SIG-M5 treated with dmso at 0.1 percent for 504 hours (cell line): ENCODE data around the gene CMTM6.
"Not testable (repeated sequence)": the region's sequence is repeated elsewhere in the genome, so short reads cannot be mapped to it uniquely, and the experiment has no call there.

Source experiments
- DNase-seq: peaks from one replicate; lab custom pipeline; 2025; ENCODE audit not compliant: unreplicated experiment; lab: John Stamatoyannopoulos, UW

Gene CMTM6

GRCh38 chr3:32502118-32502945 is at the start of gene CMTM6:
CMTM6 (minus strand) TSS chr3:32502852; CDS start chr3:32502745, 107 bp downstream.
- peak; percentile 84 for DNase-seq

- no peak for DNase-seq
Observed at GRCh38 chr3:32552013-32552412, 49.4 kb upstream of the CMTM6 start.

DNA sequence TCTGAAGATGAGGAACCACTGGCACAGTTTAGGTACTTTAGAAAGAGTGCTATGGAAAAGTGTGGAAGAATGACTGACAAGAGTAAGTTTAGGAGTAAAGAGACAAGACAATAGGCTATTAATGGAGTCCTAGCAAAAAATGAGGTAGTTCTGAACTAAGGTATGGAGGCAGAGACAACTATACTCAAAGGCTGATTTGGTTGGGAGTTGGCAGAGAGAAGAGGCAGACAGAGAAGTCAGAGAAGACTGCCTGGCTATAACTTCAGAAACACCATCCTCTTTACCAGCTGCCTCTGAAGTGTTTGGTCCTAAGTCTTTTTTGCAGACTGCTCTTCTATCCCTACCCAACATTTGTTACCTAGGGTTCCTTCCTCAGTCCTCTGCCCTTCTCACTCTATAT is 48.8 kb upstream of the CMTM6 start:
- no peak for DNase-seq

DNA sequence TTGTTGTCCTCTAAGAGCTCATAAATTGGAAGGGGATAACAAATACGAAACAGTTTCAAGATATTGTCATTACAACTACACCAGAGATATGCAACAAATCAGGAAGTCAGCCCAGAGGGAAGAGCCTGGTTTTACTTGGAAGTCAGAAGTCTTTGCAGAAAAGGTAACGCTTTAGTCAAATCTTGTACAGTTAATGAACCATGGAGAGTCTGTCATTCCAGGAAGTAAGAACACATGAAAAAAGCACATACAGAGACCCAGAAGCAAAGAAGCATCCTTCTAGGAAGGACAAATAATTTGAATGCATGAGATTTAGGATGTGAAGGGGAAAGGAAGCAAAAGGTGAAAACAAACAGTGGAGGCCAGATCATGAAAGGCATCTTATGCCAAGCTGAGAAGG is 48.4 kb upstream of the CMTM6 start:
- no peak for DNase-seq

- no peak for DNase-seq
Observed at GRCh38 chr3:32545305-32545704, 42.7 kb upstream of the CMTM6 start.

GRCh38 chr3:32544894-32545293 is 42.2 kb upstream of the CMTM6 start:
- no peak for DNase-seq

GRCh38 chr3:32542807-32543206 is 40.2 kb upstream of the CMTM6 start:
- no peak for DNase-seq

- no peak for DNase-seq
Observed at GRCh38 chr3:32540899-32541298, 38.2 kb upstream of the CMTM6 start.

- no peak for DNase-seq
Observed at GRCh38 chr3:32532434-32532833, 29.8 kb upstream of the CMTM6 start.

DNA sequence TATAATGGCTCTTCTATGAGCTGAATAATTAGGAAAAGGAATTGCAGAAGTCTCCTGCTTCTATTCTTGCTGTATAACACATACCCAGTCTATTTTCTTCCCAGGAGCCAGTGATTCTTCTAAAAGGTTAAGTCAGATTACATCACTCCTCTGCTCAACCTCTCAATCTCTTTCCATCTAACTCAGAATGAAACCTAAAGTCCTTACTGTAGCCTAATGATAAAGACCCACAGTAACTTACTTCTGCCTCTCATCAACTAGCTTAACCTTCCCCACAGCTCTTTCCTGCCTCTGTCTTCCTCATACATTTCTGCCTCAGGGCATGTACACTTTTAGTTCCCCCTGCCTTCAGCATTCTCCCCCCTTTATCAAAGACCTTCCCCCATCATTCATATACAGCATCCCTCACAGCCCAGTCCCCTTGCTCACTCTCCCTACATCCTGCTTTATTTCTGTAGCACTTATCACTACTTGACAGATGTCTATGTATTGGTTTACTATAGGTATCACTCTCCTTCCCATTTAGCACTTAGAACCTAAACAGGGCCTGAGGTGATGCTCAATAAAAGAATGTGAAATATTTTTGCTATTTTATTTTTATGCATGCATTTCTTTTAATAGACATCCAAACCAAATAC is 28.5 kb upstream of the CMTM6 start:
- peak; percentile 22 for DNase-seq

DNA sequence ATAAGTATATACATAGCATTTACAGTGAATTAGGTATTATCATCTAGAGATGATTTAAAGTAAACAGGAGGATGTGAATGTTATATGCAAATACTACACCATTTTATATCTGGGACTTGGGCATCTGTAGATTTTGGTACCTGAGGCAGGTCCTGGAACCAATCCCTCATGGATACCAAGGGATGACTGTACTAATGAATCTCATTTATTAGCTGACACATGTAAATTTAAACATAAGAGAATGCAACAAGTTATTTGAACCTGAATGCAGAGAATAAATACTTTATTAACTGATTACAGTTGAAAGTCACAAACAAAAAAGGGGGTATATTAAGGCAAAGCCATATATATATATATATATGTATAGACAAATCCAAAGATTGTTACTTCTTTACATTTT is 23.1 kb upstream of the CMTM6 start:
- DNase-seq, result no peak

GRCh38 chr3:32522682-32523081 is 20.0 kb upstream of the CMTM6 start:
- no peak for DNase-seq

- DNase-seq, result not testable (repeated sequence)
Observed at GRCh38 chr3:32518921-32519320, 16.3 kb upstream of the CMTM6 start.

DNA sequence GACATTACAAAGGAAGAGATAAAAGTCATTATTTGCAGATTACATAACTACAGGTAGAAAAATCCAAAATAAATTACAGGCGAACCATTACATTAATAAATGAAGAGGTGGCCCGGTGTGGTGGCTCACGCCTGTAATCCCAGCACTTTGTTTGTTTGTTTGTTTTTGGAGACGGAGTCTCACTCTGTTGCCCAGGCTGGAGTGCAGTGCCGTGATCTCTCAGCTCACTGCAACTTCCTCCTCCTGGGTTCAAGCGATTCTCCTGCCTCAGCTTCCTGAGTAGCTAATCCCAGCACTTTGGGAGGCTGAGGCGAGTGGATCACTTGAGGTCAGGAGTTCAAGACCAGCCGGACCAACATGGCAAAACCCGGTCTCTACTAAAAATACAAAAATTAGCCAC is 14.1 kb upstream of the CMTM6 start:
- not testable (repeated sequence) for DNase-seq

DNA sequence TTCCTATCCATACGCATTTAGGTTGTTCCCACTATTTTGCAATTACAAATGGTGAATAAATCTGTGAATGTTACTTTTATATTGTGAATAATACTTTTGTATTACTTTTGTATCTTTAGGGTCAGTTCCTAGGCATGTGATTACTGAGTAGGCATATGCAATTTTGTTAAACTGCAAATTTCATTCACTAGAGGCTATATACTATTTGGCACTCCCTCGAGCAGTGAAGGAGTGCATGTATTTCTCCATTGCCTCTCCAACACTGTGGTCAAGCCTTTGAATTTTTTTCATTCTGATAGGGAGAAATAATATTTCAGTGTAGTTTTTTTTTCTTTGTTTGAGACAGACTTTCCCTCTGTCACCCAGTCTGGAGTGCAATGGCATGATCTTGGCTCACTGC is 8.4 kb upstream of the CMTM6 start:
- no peak for DNase-seq

DNA sequence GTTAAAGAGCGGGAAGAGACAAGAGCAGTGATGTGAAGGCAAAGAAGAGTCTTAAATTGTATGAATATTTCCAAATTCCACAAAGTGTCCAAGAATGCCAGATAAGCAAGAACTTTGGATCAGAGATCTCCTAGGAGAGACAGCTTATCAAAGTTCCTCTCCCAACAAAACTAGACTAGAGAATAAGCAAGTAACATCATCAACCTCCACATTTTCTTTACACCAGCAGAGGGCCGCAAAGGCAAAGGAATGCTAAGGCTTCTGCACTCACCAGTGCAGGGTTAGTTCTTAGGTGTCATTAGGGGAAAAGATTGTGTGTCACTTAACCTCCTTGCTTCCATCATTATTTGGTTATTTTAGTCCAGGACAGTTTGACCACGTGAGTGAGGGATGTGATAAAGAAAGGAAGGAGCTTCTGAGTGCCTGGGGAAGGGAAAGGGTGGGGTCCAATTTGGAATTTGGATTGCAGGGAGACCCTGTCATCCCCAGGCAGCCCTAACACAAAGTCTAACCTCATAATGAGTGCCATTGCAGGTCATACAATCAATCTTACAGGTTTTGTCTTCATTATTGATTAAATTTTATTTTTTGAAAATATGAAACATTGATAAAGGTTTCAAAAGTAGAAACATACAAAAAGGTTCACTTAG is 7.5 kb upstream of the CMTM6 start:
- peak; percentile 79 for DNase-seq

- peak; percentile 56 for DNase-seq
Observed at GRCh38 chr3:32508711-32509110, 6.1 kb upstream of the CMTM6 start.

GRCh38 chr3:32506466-32506865 is 3.8 kb upstream of the CMTM6 start:
- DNase-seq, result no peak

DNA sequence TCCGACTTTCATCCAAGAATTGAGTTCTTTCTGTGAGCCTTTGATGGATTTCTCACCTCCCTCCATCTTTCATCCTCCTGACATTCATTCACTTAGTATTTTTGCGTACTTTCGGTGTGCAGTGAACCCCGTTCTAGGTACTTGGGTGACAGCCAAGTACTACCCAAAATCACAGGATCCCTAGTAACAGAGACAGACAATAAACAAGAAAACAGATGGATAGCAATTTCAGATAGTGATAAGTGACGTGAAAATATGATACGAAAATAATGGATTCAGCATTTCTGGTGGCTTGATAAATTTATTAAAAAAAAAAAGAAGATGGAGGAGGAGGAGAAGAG is 264 bp upstream of the CMTM6 start:
- DNase-seq, result no peak

GRCh38 chr3:32501783-32502117 is 902 bp downstream of the CMTM6 start:
- DNase-seq, result no peak

DNA sequence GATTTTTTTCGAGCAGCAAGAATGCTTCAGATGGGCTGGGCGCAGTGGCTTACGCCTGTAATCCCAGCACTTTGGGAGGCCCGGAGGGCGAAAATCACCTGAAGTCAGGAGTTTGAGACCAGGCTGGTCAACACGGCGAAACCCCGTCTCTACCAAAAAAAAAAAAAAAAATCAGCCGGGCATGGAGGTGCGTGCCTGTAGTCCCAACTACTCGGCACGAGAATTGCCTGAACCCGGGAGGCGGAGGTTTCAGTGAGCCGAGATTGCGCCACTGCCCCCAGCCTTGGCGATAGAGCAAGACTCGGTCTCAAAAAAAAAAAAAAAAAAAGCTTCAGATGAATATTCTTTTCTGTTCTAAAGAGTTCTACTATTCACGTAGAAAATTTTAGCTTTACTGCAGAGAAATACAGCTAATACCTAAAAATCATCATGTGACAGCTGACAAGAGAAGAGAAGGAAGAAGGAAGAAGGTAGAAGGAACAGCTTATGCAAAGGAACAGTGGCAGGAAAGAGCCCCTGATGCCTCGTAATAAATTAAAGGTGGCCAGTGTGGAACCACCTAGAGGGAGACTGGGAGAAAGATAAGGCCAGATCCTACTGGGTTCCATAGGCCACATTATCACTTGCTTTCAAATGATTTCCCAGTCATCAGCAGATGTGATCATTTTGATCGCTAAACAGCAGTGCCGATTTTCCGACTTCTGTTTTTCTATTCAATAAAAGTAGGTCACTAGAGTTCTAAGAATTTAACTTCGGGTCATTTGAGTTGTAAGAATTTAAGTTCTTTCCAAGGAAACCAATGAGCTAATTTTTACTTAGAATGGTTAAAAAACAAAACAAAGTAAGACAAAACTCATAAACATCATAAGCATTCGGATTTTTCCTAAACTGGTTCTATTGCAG is 1.5 kb downstream of the CMTM6 start:
- DNase-seq, result peak; percentile 23
